ENCODE results near the gene ADARB1. TPM values are rescaled to one million over a fixed set of nuclear protein-coding genes. Genes with fewer than 3 reads are reported as not detected.
A peak's percentile ranks its signal among the peaks of the same experiment; 100 is the strongest.

Gene ADARB1
- total RNA-seq, 1 experiment from 2014 or later = 15.8 TPM

- no CpG with 5 or more reads among the region's 23 CpGs for whole genome bisulfite sequencing (ENCODE audit: extremely low coverage, insufficient read length, low lambda C conversion rate)
Measured at GRCh38 chr21:45034556-45035476, 39.6 kb upstream of the ADARB1 start.

More at GRCh38 chr21:45034556-45035476, 39.6 kb upstream of the ADARB1 start:
- H3K14ac ChIP-seq (ENCODE audit: insufficient read depth, low read length) = no peak overlapping the region
- Mint-ChIP-seq H3K9me3 (peaks cover 6 to 11% of the 10 kb centered on the region in 2 experiments), H3K36me3 (ENCODE audit: insufficient read depth in 1 of 3, low read depth in 3 of 3) (peaks cover 0 to 6% (median 0%) of the 10 kb centered on the region in 3 experiments; a peak in 1 of 7 replicates), H3K4me3 (no peak overlapping the region), H3K27me3 (ENCODE audit: low read depth) (peaks cover 12% of the 10 kb centered on the region), H3K4me1 (peaks cover 21 to 32% of the 10 kb centered on the region in 2 experiments), H3K27ac (no peak overlapping the region)
- no peaks in the 10 kb centered on the region for H4K20me1 ChIP-seq (ENCODE audit: control insufficient read depth, insufficient read depth, insufficient read length)
- no peaks in the 10 kb centered on the region for H3K79me1 ChIP-seq (ENCODE audit: insufficient read depth, low read depth, low read length, poor library complexity, severe bottlenecking)
- no peaks in the 10 kb centered on the region for H3K27me3 ChIP-seq (ENCODE audit: insufficient read depth, low read length)
- H2BK12ac ChIP-seq (ENCODE audit: insufficient read length, low read depth, low read length) = no peak overlapping the region
- H2BK120ac ChIP-seq (ENCODE audit: low read depth, low read length, poor library complexity, severe bottlenecking) = no peak overlapping the region
- no peak overlapping the region for H3K4me2 ChIP-seq (ENCODE audit: insufficient read depth, insufficient read length, low read length)
- no peak overlapping the region for H3T11ph ChIP-seq (ENCODE audit: low read length)
- H3K18ac ChIP-seq (ENCODE audit: insufficient read length, low read depth, low read length) = peak overlapping the region; percentile 15
- no peak for TF ChIP-seq CTCF (conservative IDR thresholded peaks at IDR 0.05)
- H2AK5ac ChIP-seq (ENCODE audit: insufficient read length, low read length) = no peak overlapping the region
- no peak overlapping the region for H4K8ac ChIP-seq (replicated peaks; ENCODE audit: insufficient read length, low read depth, low read length)
- no peak overlapping the region for H2AFZ ChIP-seq (ENCODE audit: low read length)
- H3K4ac ChIP-seq (ENCODE audit: low read depth, low read length) = no peak overlapping the region
- no peaks in the 10 kb centered on the region for H3K79me2 ChIP-seq (ENCODE audit: insufficient read depth, low read length)
- no peak overlapping the region for H2BK20ac ChIP-seq (ENCODE audit: low read depth, low read length, poor library complexity, severe bottlenecking)
- H3K9me3 ChIP-seq (ENCODE audit: control insufficient read depth, low read depth, low read length) = no peaks in the 10 kb centered on the region
- H2BK15ac ChIP-seq (ENCODE audit: low read depth, low read length) = no peak overlapping the region
- no peak overlapping the region for H2BK5ac ChIP-seq (ENCODE audit: insufficient read length, low read length)
- H3K56ac ChIP-seq (ENCODE audit: insufficient read length, low read depth, low read length) = no peak overlapping the region
- no peak overlapping the region for H3K23ac ChIP-seq (ENCODE audit: insufficient read length, low read depth, low read length)
- H3K9ac ChIP-seq (ENCODE audit: extremely low read depth, insufficient read length, low read length) = no peak overlapping the region
- no peak overlapping the region for H3K27ac ChIP-seq (ENCODE audit: insufficient read length, low read depth, low read length)
- no peak overlapping the region for H4K91ac ChIP-seq (ENCODE audit: insufficient read length, low read depth, low read length)
- no peak overlapping the region for H4K5ac ChIP-seq (ENCODE audit: insufficient read length, low read depth, low read length)
- no peaks in the 10 kb centered on the region for H3K23me2 ChIP-seq (ENCODE audit: insufficient read length, low read depth, low read length, poor library complexity, severe bottlenecking)
- H3K4me1 ChIP-seq (ENCODE audit: insufficient read depth, low read length) = no peaks in the 10 kb centered on the region; the same call in 1 of the 2 replicates
- no peak for DNase-seq
